ENCODE measurements around the gene CDC6.

The CDC6 gene, protein sequence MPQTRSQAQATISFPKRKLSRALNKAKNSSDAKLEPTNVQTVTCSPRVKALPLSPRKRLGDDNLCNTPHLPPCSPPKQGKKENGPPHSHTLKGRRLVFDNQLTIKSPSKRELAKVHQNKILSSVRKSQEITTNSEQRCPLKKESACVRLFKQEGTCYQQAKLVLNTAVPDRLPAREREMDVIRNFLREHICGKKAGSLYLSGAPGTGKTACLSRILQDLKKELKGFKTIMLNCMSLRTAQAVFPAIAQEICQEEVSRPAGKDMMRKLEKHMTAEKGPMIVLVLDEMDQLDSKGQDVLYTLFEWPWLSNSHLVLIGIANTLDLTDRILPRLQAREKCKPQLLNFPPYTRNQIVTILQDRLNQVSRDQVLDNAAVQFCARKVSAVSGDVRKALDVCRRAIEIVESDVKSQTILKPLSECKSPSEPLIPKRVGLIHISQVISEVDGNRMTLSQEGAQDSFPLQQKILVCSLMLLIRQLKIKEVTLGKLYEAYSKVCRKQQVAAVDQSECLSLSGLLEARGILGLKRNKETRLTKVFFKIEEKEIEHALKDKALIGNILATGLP

DNA sequence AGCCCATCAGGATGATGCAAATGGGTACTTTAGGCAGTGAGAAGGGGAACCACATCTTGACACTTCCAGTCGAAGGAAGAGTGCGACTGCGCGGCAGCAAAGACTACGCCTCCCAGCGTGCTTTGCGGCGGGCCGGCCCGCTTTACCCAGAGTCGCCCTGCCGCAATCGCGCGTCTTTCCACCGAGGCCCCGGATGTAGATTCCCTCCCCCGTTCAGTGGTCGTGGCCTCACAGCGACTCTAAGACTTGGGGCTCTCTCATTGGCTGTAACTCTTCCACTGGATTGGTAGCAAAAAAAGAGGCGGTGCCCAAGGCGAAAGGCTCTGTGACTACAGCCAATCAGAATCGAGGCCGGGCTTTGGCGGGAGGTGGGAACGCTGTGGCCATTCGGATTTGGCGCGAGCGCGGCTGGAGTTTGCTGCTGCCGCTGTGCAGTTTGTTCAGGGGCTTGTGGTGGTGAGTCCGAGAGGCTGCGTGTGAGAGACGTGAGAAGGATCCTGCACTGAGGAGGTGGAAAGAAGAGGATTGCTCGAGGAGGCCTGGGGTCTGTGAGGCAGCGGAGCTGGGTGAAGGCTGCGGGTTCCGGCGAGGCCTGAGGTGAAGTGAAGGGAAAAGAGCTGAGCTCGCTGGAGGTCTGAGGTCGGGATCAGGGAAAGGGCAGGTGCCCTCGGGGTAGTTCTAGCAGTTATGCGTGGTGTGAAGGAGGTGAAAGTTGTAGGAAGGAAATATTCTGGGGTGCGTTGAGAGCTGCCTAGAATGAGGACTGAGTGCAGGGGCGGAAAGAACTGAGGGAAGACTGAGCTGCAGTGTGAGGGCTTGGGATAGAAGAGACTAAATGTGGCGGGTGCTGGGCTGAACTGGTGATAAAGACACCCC, at the start of gene CDC6:
TSS of gene CDC6 (plus strand) at position 386 of the 876 bp plus-strand sequence. CDS start 1,542 bp downstream, outside the sequence.
- peak; percentile 100 for DNase-seq

- DNase-seq = no peak
Measured at GRCh38 chr17:40241252-40241834, 46.3 kb upstream of the CDC6 start.

DNA sequence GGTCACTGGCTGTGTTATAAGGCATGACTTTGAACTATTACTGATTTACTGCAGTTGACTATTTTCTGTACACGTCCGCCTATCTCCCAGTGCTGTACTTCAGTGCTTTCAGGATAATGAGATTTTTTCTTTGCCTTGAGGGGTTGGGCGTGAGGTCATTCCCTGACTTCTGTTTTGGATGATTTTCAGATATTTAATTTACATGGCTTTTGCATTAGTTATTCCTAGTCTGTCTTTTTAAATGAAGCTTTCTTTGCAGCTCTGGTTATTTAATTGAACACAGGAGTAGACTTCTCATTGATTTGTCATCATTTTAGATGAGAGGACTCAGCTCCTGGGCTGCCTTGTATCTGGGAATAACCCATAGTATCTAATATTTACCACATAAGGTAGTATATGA, 44.9 kb upstream of the CDC6 start:
- no peak for DNase-seq

GRCh38 chr17:40243761-40244160, 43.9 kb upstream of the CDC6 start:
- no peak for DNase-seq

GRCh38 chr17:40244255-40244654, 43.4 kb upstream of the CDC6 start:
- no peak for DNase-seq

- no peak for DNase-seq
Measured at GRCh38 chr17:40247926-40248495, 39.7 kb upstream of the CDC6 start.

GRCh38 chr17:40248507-40248906, 39.2 kb upstream of the CDC6 start:
- no peak for DNase-seq

GRCh38 chr17:40251576-40251975, 36.1 kb upstream of the CDC6 start:
- peak; percentile 80 for DNase-seq

DNA sequence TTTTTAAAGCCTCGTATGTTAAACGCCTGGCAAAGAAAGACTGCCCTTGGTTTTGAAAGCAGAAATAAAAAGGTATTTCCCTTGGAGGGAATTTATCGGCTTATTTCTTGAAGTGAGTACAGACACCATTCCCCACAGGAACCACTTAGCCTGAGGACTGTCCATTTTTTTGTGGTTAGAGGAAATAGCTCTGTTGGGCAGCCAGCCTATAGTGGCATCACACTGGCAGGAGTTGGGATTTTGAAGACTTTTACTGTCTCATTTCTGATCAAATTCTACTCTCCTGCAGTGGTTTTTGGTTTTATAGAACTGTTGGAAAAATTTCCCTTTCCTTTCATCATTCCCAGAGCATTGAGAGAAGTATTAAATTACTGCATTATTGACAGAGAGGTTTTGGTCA, 34.1 kb upstream of the CDC6 start:
- DNase-seq = no peak

DNA sequence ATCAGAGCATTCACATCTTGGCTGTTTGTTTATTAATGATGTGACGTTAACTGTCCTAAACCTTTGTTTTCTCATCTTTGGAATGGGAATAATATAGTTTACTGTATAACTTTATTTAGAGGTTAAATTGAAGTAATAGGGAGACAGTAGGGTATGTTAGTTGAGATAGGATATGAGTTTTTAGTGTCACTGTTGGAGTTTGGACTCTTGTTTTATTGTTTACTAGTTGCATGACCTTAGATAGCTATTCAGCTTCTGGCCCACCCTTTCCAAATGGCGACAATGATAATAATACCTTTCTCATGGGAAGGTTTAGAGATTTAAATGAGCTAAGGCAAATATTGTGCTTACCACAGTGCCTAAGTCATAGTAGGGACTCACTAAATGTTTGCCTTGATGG, 28.2 kb upstream of the CDC6 start:
- DNase-seq = no peak

GRCh38 chr17:40260528-40260927, 27.2 kb upstream of the CDC6 start:
- DNase-seq = no peak

GRCh38 chr17:40264458-40265185, 23.1 kb upstream of the CDC6 start:
- no peak for DNase-seq

GRCh38 chr17:40265337-40265736, 22.3 kb upstream of the CDC6 start:
- DNase-seq = no peak

DNA sequence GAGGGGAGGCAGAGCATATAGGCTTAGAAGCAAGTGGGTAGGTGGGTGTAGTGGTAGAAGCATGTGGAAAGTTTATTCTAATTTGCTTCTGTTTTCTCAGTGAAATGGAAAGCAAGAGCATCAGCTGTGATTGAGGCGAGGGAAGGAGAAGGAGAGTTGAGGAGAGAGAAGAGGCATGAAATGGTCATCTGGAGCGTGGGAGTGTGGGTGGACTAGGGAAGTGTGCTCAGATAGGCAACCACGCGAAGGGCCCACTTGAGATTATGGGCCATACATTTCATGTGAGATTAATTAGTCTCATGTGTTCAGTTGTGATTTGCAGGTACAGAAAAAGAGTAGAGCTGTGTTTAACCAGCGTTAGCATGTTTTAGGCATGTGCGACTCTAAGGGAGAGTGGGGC, 20.8 kb upstream of the CDC6 start:
- no peak for DNase-seq

DNA sequence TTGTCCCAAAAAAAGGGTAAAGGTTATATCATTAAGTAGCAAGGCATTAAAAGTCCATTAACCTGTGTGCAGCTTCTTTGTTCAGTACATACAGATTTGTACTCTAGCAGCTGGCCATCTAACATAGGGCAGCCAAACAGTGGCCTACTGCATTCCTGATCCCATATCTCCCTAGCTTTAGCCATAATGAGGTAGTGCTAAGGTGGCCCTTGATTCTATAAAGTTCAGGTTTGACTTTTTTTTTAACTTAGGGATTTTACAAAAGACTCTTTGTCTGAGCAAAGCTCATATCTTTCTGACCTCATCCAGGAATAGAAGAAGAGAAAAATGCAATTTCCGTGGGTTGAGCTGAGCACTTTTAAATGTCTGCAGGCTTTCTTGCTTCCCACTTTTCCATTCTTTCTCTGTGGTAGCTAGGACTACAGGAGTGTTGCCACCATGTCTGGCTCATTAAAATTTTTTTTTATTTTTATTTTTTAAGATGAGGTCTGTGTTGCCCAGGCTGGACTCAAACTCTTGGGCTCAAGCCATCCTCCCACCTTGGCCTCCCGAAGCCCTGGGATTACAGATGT, 19.5 kb upstream of the CDC6 start:
- DNase-seq = no peak

DNA sequence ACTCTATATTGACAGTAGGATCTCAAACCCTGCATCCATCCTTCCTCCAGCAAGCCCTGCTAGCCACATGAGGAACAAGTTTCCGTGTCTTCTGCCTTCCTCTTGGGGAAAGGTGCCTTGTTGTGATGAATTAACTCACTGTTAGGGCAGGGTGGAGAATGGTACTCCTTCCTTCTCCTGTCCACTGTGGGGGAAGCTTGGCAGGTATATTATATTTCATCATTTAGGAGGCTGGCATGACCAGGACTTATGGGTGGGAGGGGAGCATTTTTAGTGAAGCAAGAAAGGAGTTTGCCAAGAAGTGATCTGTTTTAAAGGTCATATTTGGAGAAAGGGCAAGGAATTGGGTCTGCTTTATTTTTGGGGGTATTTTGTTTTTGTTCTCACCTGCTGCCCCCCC, 9.3 kb upstream of the CDC6 start:
- DNase-seq = no peak

DNA sequence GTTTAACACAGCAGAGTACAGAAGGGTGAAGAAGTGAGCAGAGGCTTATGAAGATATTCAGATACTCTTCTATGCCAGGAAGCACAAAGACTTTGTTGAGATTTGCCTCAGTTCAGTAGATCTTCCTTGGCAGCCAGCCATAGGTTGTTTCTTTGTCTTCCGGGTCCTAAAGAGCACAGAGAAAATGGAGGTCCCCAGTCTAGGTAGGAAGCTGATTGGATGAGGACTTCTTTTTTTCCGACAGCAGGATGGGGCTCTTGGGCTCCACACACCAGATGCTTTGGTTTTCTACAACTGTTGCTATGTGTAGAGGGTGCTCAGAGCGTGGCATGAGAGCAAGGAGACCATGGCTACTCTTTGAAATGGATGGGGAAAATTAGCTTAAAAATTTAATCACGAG, 8.3 kb upstream of the CDC6 start:
- no peak for DNase-seq

DNA sequence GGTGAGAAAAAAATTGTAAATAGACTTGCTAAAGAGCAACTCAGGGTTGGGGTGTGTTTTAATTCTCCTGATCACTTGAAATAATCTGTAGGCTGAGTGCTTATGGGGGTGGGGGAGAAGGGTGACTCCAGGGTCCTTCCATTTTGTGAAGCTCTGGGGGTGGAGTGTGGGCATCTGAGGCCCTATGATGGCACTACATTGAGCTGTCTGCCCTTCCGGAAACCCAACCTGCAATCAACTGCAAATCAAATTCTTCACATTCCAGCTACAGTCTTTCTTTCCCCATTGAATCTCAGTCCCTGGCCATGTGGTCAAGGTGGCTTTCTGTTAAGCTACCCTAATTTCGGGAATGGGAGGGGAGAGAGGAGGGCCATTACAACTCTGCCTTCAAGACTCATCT, 6.0 kb upstream of the CDC6 start:
- DNase-seq = no peak

DNA sequence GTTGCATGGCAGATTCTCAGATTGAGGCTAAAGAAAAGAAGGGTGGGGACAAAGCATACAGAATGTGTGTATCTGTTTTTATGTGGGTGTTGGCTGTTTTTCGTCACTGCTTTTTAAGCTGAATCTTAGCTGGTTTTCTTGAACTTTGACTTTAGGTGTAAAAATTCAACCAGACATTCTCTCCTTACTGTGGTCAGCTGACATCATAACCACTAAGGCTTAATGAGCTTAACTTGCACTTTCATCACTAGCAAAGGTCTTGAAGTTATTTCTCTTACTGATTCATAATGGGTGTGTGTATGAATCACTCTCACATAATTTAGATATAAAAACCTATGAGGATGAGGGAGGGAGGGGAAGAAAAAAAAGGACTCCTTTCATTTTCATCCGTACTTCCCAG, 4.0 kb upstream of the CDC6 start:
- peak; percentile 98 for DNase-seq

GRCh38 chr17:40284085-40284713, 3.5 kb upstream of the CDC6 start:
- peak; percentile 73 for DNase-seq

DNA sequence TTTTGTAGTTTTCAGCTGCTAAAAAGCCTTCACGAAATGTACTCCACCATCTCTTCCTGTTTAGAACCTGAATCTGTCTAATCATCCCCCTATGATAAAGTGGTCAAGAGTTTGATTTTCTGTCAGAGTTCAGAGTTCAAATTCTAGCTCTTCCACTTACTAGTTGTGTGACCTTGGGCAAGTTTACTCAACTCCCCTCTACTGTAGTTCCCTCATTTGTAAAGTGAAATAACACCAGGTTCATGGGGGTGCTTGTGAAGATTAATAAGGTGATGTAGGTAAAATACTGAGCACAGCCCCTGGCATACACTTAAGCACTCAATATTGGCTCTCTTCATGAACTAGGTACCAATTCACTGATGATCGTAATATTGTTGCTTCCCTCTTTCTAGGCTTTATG, 1.2 kb upstream of the CDC6 start:
- DNase-seq = no peak

DNA sequence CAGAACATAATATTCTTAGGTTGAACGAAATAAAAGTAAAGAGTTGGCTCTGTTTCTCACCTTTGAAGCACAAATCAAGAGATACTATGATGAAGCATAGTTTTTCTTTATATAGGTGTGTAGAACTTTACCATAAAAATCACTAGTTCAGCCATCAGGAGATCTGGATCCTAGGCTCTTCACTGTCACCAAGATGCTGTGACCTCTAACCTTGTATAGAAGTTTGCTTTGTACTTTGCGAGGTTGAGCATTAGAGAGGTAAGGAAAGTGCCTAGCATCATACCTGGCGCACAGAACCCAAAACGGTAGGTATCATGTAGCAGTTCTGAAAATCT, 553 bp upstream of the CDC6 start:
- no peak for DNase-seq

All from HCEC 1CT (cell line).